Heart left ventricle (tissue), 13 donors: ENCODE measurements around the gene PRKAR1B.

Source experiments
- CTCF ChIP-seq, 12 donors: fragments of 200-600 bp; sonication (generic) in 4 of 12; IDR thresholded peaks; one replicate each; pipeline versions ENCODE4 v1.5.0 to v1.8.0; 2018 to 2022; ENCODE audit warnings: antibody characterized with exemption in 12 of 12, mild to moderate bottlenecking in 5 of 12
- POLR2A ChIP-seq, 2 donors: fragments of 450-650 bp; IDR thresholded peaks; one replicate each; pipeline ENCODE4 v1.6.1; 2017; ENCODE audit warnings: antibody characterized with exemption in 2 of 2, mild to moderate bottlenecking in 2 of 2, moderate library complexity in 2 of 2
- donor health status: ischemic (EF 13 %, LVEDD 7.1; RV severe dilation, severe dysfunction).
- donor health status: DM: no; HTN: yes; CAD: no.
- donor health status: DM: no; HTN: no; CAD: no.
- donor health status: ischemic (EF 25% LVEDD 6.9; RV normal size, moderate dysfunction).
- donor health status: ischemic (EF 25% LVEDD 5.7; RV mildly dilated, moderate dysfunction).
- donor health status: ischemic (EF 35%, LVEDD 5.7; RV mildly dilated, moderate dysfunction).
- donor health status: nonischemic (EF 11% LVEDD 7.7; RV severe dilation, severe dysfunction).
- donor health status: DM: yes; HTN: yes; CAD: no.
- donor health status: PGD.
- donor health status: ischemic (EF 29% LVEDD 5.4; RV normal size, mild dysfunction).
- donor health status: nonischemic (EF 23%, LVEDD 6.1; RV moderate dilation, normal function).

DNA sequence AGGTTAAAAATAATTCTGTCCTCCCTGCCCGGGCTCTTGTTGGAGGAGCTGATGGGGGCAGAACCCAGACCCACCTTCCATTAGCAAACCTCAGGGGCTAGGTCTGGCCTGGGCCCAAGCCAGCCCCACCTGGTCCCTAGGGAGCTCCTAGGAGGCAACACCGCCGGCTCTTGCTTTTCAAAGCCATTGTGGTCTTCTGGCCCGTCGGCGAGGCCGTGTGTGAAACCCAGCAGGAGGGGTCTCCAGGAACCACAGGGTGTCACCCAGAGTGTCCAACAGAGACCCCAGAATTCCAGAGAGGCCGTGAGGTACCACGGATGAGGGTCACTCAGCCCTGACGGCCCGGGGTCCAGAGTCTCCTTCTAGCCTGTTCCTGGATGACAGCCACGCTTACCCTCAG lies 190.8 kb downstream of the PRKAR1B start:
- TF ChIP-seq CTCF (IDR thresholded peaks at IDR 0.05): no peak
- TF ChIP-seq POLR2A (IDR thresholded peaks at IDR 0.05): no peak
